PC-9 (cell line): Measurements from ENCODE around the gene NUDT3.

ENCODE experiments used
- EZH2 ChIP-seq: fragments of 200-600 bp; sonication (generic); IDR thresholded peaks from 2 replicates; pipeline ENCODE4 v1.8.0; 2017; ENCODE audit warnings: antibody characterized with exemption, low read depth
- TF ChIP-seq, protein P1 (sequence below): fragments of 200-600 bp; sonication (generic); conservative IDR thresholded peaks from 2 replicates; pipeline ENCODE4 v1.6.1; 2017; ENCODE audit warnings: mixed run types, antibody characterized with exemption, mild to moderate bottlenecking, moderate library complexity

- no peak for TF ChIP-seq EZH2
- TF ChIP-seq, protein P1, sequence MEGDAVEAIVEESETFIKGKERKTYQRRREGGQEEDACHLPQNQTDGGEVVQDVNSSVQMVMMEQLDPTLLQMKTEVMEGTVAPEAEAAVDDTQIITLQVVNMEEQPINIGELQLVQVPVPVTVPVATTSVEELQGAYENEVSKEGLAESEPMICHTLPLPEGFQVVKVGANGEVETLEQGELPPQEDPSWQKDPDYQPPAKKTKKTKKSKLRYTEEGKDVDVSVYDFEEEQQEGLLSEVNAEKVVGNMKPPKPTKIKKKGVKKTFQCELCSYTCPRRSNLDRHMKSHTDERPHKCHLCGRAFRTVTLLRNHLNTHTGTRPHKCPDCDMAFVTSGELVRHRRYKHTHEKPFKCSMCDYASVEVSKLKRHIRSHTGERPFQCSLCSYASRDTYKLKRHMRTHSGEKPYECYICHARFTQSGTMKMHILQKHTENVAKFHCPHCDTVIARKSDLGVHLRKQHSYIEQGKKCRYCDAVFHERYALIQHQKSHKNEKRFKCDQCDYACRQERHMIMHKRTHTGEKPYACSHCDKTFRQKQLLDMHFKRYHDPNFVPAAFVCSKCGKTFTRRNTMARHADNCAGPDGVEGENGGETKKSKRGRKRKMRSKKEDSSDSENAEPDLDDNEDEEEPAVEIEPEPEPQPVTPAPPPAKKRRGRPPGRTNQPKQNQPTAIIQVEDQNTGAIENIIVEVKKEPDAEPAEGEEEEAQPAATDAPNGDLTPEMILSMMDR: no peak
These were observed 160.7 kb downstream of the NUDT3 start for GRCh38 chr6:34231566-34232336.
